Transverse colon (tissue), 4 donors: ENCODE results near the gene KLHL12.

Experiments
- CTCF ChIP-seq, 5 experiments: fragments of 200-600 bp in 3 of 5; fragments of 450-650 bp in 2 of 5; sonication (generic) in 3 of 5; IDR thresholded peaks; 1 replicate in 2 of 5; 2 replicates in 3 of 5; pipeline ENCODE4 v1.5.1; 2016 to 2017; ENCODE audit warnings: antibody characterized with exemption in 5 of 5, inconsistent platforms in 3 of 5, mild to moderate bottlenecking in 2 of 5, moderate library complexity in 1 of 5
- EP300 ChIP-seq: sonication (generic); formaldehyde crosslinking; IDR thresholded peaks from one replicate; pipeline ENCODE4 v1.6.1; 2017; ENCODE audit warnings: antibody characterized with exemption, low read depth
- POLR2A ChIP-seq: fragments of 450-650 bp; IDR thresholded peaks from one replicate; pipeline ENCODE4 v1.6.1; 2016; ENCODE audit warnings: antibody characterized with exemption, mild to moderate bottlenecking, moderate library complexity
- POLR2AphosphoS5 ChIP-seq, 3 donors: sonication (generic); formaldehyde crosslinking; IDR thresholded peaks; one replicate each; pipeline ENCODE4 v1.6.1; 2016; ENCODE audit warnings: antibody characterized with exemption in 3 of 3

GRCh38 chr1:202942426-202942825 is 15.4 kb upstream of the KLHL12 start:
- TF ChIP-seq CTCF (IDR thresholded peaks at IDR 0.05) (no peak), POLR2A (no peak), POLR2AphosphoS5 (IDR thresholded peaks at IDR 0.05) (no peak), EP300 (no peak)
